ENCODE data around the gene CPED1.

DNA sequence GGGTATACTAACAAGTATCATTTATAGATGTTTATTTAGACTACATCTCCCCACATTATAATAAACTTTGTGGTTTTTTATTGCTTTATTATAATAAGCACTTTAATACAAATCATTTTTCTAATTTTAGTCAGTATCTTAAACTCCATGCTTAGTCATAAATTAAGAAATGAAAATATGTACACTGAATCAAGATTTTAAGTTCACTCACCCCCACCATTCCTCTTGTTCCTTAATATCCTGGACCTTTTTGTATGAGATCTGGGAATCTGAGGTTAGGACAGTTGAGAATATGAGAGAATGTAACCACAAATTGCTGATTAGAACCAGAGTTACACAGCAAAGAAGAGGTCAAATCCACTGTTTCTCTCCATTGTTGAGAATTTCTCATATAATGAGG is 246.7 kb downstream of the CPED1 start:
- TF ChIP-seq CTCF (IDR thresholded peaks at IDR 0.05) = no peak
- TF ChIP-seq POLR2AphosphoS5 (IDR thresholded peaks at IDR 0.05) = no peak
- no peak for TF ChIP-seq POLR2A (IDR thresholded peaks at IDR 0.05)

Data from transverse colon (tissue), 4 donors.